ENCODE data around the gene TUBG1.

- TF ChIP-seq CTCF (conservative IDR thresholded peaks at IDR 0.05; ENCODE audit: low read depth, low read length) (no peak), EZH2 (IDR thresholded peaks at IDR 0.05; ENCODE audit: low read length, unreplicated experiment) (no peak)
These were observed 29.5 kb upstream of the TUBG1 start for GRCh38 chr17:42579794-42580551.

Measured in PC-3 (cell line).